ENCODE results near the gene MEDAG. TPM values are rescaled to one million over a fixed set of nuclear protein-coding genes. Genes with fewer than 3 reads are reported as not detected.
"Not testable (repeated sequence)": the region's sequence is repeated elsewhere in the genome, so short reads cannot be mapped to it uniquely, and the experiment has no call there.

MEDAG gene
- total RNA-seq, 5 donors from 2014 or later (not counting 1 experiment from before 2014, with no cell fraction given): not detected

GRCh38 chr13:30924721-30925120 lies 18.6 kb downstream of the MEDAG start:
- Mint-ChIP-seq H3K36me3 (no peaks in the 10 kb centered on the region), H3K9me3 (no peaks in the 10 kb centered on the region)
- WGBS (ENCODE audit: insufficient coverage): 63% methylated on average over 2 of the region's 3 CpGs

GRCh38 chr13:30925429-30925828 lies 19.4 kb downstream of the MEDAG start:
- no peak overlapping the region for H3K27ac ChIP-seq (ENCODE audit: low read length)
- H3K27me3 ChIP-seq (replicated peaks in 1 of 2; ENCODE audit: control insufficient read depth in 2 of 2, extremely low read depth in 1 of 2, insufficient read depth in 2 of 2, low read length in 1 of 2): peaks cover 0 to 22% of the 10 kb centered on the region in 2 experiments
- ChIA-PET POLR2A (no interaction called here), CTCF (no interaction called here)
- no peak for DNase-seq
- no peaks in the 10 kb centered on the region for H3K9me3 ChIP-seq
- Mint-ChIP-seq H3K27me3 (peaks cover 32 to 33% of the 10 kb centered on the region in 2 donors), H3K4me3 (no peak overlapping the region), H3K27ac (no peak overlapping the region), H3K4me1 (peaks cover 5 to 13% (median 7%) of the 10 kb centered on the region in 3 donors), H3K9me3 (no peaks in the 10 kb centered on the region), H3K36me3 (no peaks in the 10 kb centered on the region)
- no CpG with 5 or more reads among the region's 1 CpG for WGBS (ENCODE audit: insufficient coverage)
- H3K4me3 ChIP-seq (ENCODE audit: control insufficient read depth in 1 of 2, extremely low read depth in 1 of 2, low read length in 1 of 2): no peak overlapping the region
- H3K36me3 ChIP-seq (ENCODE audit: control insufficient read depth in 2 of 2, extremely low read depth in 1 of 2, insufficient read depth in 1 of 2, low read length in 1 of 2): no peaks in the 10 kb centered on the region
- peaks cover 0 to 7% of the 10 kb centered on the region in 2 experiments for H3K4me1 ChIP-seq (ENCODE audit: control insufficient read depth in 1 of 2, extremely low read depth in 1 of 2, insufficient read depth in 2 of 2, low read length in 2 of 2)
- ATAC-seq (replicated peaks in 1 of 4): no peak

More at GRCh38 chr13:30924721-30925120, 18.6 kb downstream of the MEDAG start:
- Histone ChIP-seq H3K4me1 (ENCODE audit: control insufficient read depth in 1 of 2, extremely low read depth in 1 of 2, insufficient read depth in 2 of 2, low read length in 2 of 2) (peaks cover 0 to 7% of the 10 kb centered on the region in 2 experiments), H3K27ac (ENCODE audit: low read length) (no peak overlapping the region), H3K36me3 (ENCODE audit: control insufficient read depth in 2 of 2, extremely low read depth in 1 of 2, insufficient read depth in 1 of 2, low read length in 1 of 2) (no peaks in the 10 kb centered on the region), H3K27me3 (replicated peaks in 1 of 2; ENCODE audit: control insufficient read depth in 2 of 2, extremely low read depth in 1 of 2, insufficient read depth in 2 of 2, low read length in 1 of 2) (peaks cover 0 to 19% of the 10 kb centered on the region in 2 experiments), H3K4me3 (ENCODE audit: control insufficient read depth in 1 of 2, extremely low read depth in 1 of 2, low read length in 1 of 2) (no peak overlapping the region), H3K9me3 (no peaks in the 10 kb centered on the region)
- CTCF ChIA-PET: no interaction called here
- POLR2A ChIA-PET: no interaction called here
- Mint-ChIP-seq H3K4me1 (peaks cover 5 to 13% (median 7%) of the 10 kb centered on the region in 3 donors), H3K4me3 (no peak overlapping the region), H3K27ac (no peak overlapping the region), H3K27me3 (peaks cover 26 to 28% of the 10 kb centered on the region in 2 donors)
- ATAC-seq (replicated peaks in 1 of 4) (no peak), DNase-seq (no peak)

GRCh38 chr13:30926781-30927180 lies 20.7 kb downstream of the MEDAG start:
- H3K4me3 ChIP-seq (ENCODE audit: control insufficient read depth in 1 of 2, extremely low read depth in 1 of 2, low read length in 1 of 2): no peak overlapping the region
- DNase-seq: no peak
- no CpG with 5 or more reads among the region's 3 CpGs for WGBS (ENCODE audit: insufficient coverage)
- Mint-ChIP-seq H3K4me3 (no peak overlapping the region), H3K9me3 (no peaks in the 10 kb centered on the region), H3K36me3 (no peaks in the 10 kb centered on the region), H3K27ac (no peak overlapping the region), H3K4me1 (peaks cover 5 to 13% (median 7%) of the 10 kb centered on the region in 3 donors), H3K27me3 (peaks cover 37% of the 10 kb centered on the region in 2 donors)
- no peaks in the 10 kb centered on the region for H3K36me3 ChIP-seq (ENCODE audit: control insufficient read depth in 2 of 2, extremely low read depth in 1 of 2, insufficient read depth in 1 of 2, low read length in 1 of 2)
- H3K27ac ChIP-seq (ENCODE audit: low read length): no peak overlapping the region
- ATAC-seq (replicated peaks in 1 of 4): no peak
- H3K9me3 ChIP-seq: no peaks in the 10 kb centered on the region
- H3K4me1 ChIP-seq (ENCODE audit: control insufficient read depth in 1 of 2, extremely low read depth in 1 of 2, insufficient read depth in 2 of 2, low read length in 2 of 2): peaks cover 0 to 7% of the 10 kb centered on the region in 2 experiments
- ChIA-PET CTCF (no interaction called here), POLR2A (no interaction called here)
- H3K27me3 ChIP-seq (replicated peaks in 1 of 2; ENCODE audit: control insufficient read depth in 2 of 2, extremely low read depth in 1 of 2, insufficient read depth in 2 of 2, low read length in 1 of 2): peaks cover 3 to 22% of the 10 kb centered on the region in 2 experiments

GRCh38 chr13:30927188-30927587 lies 21.1 kb downstream of the MEDAG start:
- H3K27ac ChIP-seq (ENCODE audit: low read length); DNase-seq; H3K4me3 ChIP-seq (ENCODE audit: control insufficient read depth in 1 of 2, extremely low read depth in 1 of 2, low read length in 1 of 2); H3K9me3 Mint-ChIP-seq; H3K9me3 ChIP-seq; H3K4me1 ChIP-seq (ENCODE audit: control insufficient read depth in 1 of 2, extremely low read depth in 1 of 2, insufficient read depth in 2 of 2, low read length in 2 of 2); CTCF ChIA-PET; H3K36me3 ChIP-seq (ENCODE audit: control insufficient read depth in 2 of 2, extremely low read depth in 1 of 2, insufficient read depth in 1 of 2, low read length in 1 of 2); H3K27ac Mint-ChIP-seq; H3K36me3 Mint-ChIP-seq; ATAC-seq (replicated peaks in 1 of 4); POLR2A ChIA-PET; H3K4me3 Mint-ChIP-seq: not testable (repeated sequence)
- H3K27me3 ChIP-seq (replicated peaks in 1 of 2; ENCODE audit: control insufficient read depth in 2 of 2, extremely low read depth in 1 of 2, insufficient read depth in 2 of 2, low read length in 1 of 2): peaks cover 6 to 24% of the 10 kb centered on the region in 2 experiments
- WGBS (ENCODE audit: insufficient coverage): no CpG with 5 or more reads among the region's 3 CpGs
- peaks cover 5 to 13% (median 7%) of the 10 kb centered on the region in 3 donors for H3K4me1 Mint-ChIP-seq
- peaks cover 41% of the 10 kb centered on the region in 2 donors for H3K27me3 Mint-ChIP-seq

DNA sequence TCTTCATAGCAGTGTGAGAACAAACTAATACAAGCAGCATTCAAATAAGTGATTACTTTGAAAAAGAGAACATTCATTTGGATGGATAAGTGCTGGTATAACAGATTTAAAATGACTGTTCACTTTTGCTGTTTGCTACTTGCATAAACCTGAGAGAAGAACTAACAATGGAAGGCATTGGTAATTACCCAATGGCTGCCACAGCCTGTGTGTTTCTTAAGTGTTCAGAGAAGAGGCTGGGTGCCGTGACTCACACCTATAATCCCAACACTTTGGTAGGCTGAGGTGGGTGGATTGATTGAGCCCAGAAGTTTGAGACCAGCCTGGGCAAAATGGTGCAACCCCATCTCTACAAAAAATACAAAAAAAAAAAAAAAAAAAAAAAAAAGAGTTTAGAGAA lies 21.5 kb downstream of the MEDAG start:
- no CpG with 5 or more reads among the region's 1 CpG for WGBS (ENCODE audit: insufficient coverage)
- Histone ChIP-seq H3K27me3 (replicated peaks in 1 of 2; ENCODE audit: control insufficient read depth in 2 of 2, extremely low read depth in 1 of 2, insufficient read depth in 2 of 2, low read length in 1 of 2) (peaks cover 6 to 28% of the 10 kb centered on the region in 2 experiments), H3K9me3 (no peaks in the 10 kb centered on the region), H3K4me3 (ENCODE audit: control insufficient read depth in 1 of 2, extremely low read depth in 1 of 2, low read length in 1 of 2) (no peak overlapping the region), H3K36me3 (ENCODE audit: control insufficient read depth in 2 of 2, extremely low read depth in 1 of 2, insufficient read depth in 1 of 2, low read length in 1 of 2) (no peaks in the 10 kb centered on the region), H3K4me1 (ENCODE audit: control insufficient read depth in 1 of 2, extremely low read depth in 1 of 2, insufficient read depth in 2 of 2, low read length in 2 of 2) (peaks cover 0 to 7% of the 10 kb centered on the region in 2 experiments), H3K27ac (ENCODE audit: low read length) (no peak overlapping the region)
- Mint-ChIP-seq H3K9me3 (no peaks in the 10 kb centered on the region), H3K4me3 (no peak overlapping the region), H3K27me3 (peaks cover 41 to 44% of the 10 kb centered on the region in 2 donors), H3K36me3 (no peaks in the 10 kb centered on the region), H3K4me1 (peaks cover 5 to 13% (median 7%) of the 10 kb centered on the region in 3 donors), H3K27ac (no peak overlapping the region)
- ChIA-PET CTCF (no interaction called here), POLR2A (no interaction called here)
- no peak for DNase-seq
- ATAC-seq (replicated peaks in 1 of 4): no peak

DNA sequence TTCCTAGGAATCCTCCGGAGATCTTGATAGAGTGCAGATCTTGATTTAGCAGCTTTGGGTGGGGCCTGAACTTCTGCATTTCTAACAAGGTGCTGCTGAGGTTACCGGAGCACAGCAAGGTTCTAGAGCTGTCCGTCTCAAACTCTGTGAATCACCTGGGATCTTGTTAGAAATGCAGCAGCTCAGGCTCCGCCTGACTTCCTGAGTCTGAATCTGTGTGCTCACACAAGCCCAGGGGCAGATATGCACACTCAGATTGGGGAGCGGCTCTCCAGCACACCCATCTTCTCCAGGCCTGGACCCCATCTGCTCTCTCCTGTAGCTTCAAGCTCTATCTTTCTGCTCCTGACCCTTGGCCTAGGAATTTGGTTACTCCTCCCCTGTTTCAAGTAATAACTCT lies 22.9 kb downstream of the MEDAG start:
- ChIA-PET CTCF (no interaction called here), POLR2A (no interaction called here)
- Mint-ChIP-seq H3K27ac (no peak overlapping the region), H3K36me3 (no peaks in the 10 kb centered on the region), H3K4me3 (no peak overlapping the region), H3K4me1 (peaks cover 5 to 13% (median 7%) of the 10 kb centered on the region in 3 donors), H3K9me3 (no peaks in the 10 kb centered on the region), H3K27me3 (peaks cover 45 to 50% of the 10 kb centered on the region in 2 donors)
- DNase-seq (no peak), ATAC-seq (replicated peaks in 1 of 4) (no peak)
- Histone ChIP-seq H3K9me3 (no peaks in the 10 kb centered on the region), H3K4me3 (ENCODE audit: control insufficient read depth in 1 of 2, extremely low read depth in 1 of 2, low read length in 1 of 2) (no peak overlapping the region), H3K36me3 (ENCODE audit: control insufficient read depth in 2 of 2, extremely low read depth in 1 of 2, insufficient read depth in 1 of 2, low read length in 1 of 2) (no peaks in the 10 kb centered on the region), H3K4me1 (ENCODE audit: control insufficient read depth in 1 of 2, extremely low read depth in 1 of 2, insufficient read depth in 2 of 2, low read length in 2 of 2) (peaks cover 0 to 7% of the 10 kb centered on the region in 2 experiments), H3K27me3 (replicated peaks in 1 of 2; ENCODE audit: control insufficient read depth in 2 of 2, extremely low read depth in 1 of 2, insufficient read depth in 2 of 2, low read length in 1 of 2) (peaks cover 8 to 32% of the 10 kb centered on the region in 2 experiments), H3K27ac (ENCODE audit: low read length) (no peak overlapping the region)
- 88% methylated on average over 5 of the region's 5 CpGs for WGBS (ENCODE audit: insufficient coverage)
